ENCODE data around the gene HMOX1.

DNA sequence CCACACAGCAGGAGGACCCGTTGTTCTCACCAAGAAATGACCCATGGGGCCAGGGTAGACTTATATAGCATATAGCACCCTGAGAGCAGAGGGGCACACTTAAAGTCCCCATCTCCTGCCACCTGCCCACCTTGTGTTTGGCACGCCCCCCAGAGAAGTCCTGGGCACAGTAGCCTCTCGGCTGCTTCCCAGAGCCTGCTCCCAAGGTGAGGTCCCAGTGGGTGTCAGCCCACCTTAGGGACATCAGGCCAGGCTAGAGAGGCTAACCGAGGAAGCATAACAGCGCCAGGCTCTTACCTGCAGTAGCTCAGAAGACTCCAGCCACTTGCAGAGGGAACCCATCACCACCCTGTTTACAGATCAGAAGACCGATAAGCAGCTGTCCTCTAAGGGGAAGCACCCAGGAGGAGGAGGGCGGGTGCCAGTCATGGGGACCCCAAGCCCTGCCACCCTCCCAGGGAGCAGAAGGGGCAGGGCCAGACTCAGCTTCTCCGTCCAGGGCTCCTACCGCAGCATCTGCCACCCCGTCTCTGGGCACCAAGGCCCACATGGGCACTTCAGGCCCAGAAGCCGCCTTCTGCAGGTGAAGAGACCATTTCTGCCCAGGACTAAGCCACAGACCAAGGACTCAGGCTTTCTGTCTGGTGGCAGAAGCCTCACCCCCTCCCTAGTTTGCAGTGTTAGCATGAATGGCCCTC lies 34.9 kb upstream of the HMOX1 start:
- no peak for TF ChIP-seq POLR2AphosphoS5 (IDR thresholded peaks at IDR 0.05; ENCODE audit: low read depth, low read length)
- TF ChIP-seq POLR2A (IDR thresholded peaks at IDR 0.05; ENCODE audit: low read depth, low read length), result no peak
